Activated naive CD8-positive, alpha-beta T cell (primary cell): ENCODE data around the gene LCT.
A peak's percentile ranks its signal among the peaks of the same experiment; 100 is the strongest.

Experiments used
- H3K27ac Mint-ChIP-seq: one replicate; pipeline ENCODE4 v1.8.0; 2021; ENCODE audit warnings: mixed read lengths
- H3K27me3 Mint-ChIP-seq: one replicate; pipeline ENCODE4 v1.8.0; 2021; ENCODE audit warnings: mixed read lengths
- H3K36me3 Mint-ChIP-seq: one replicate; pipeline ENCODE4 v1.8.0; 2021; ENCODE audit warnings: mixed read lengths
- H3K4me1 Mint-ChIP-seq: one replicate; pipeline ENCODE4 v1.8.0; 2021; ENCODE audit warnings: low read depth, mixed read lengths
- H3K4me3 Mint-ChIP-seq: one replicate; pipeline ENCODE4 v1.8.0; 2021; ENCODE audit warnings: mild to moderate bottlenecking, mixed read lengths
- H3K9me3 Mint-ChIP-seq: one replicate; pipeline ENCODE4 v1.8.0; 2021; ENCODE audit warnings: low read depth, mixed read lengths

LCT gene

DNA sequence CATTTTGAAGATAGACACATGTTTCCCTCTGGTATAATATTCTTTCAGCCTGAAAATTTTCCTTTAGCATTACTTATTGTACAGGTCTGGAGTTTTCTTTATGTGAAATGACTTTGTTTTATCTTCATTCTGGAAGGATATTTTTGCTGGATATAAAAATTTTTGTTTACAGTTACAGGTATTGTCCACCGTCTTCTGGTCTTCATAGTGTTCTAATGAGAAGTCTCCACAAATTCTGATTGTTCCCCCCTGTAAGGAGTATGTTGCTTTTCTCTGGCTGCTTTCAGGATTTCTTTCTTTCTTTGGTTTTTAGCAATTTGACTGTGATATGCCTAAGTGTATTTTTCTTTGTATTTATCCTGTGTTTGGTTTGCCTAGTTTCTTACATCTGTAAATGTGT is 80.3 kb downstream of the LCT start:
- H3K4me1 Mint-ChIP-seq, result peaks cover 2% of the 10 kb centered on the region
- H3K27me3 Mint-ChIP-seq, result no peaks in the 10 kb centered on the region
- no peak overlapping the region for H3K4me3 Mint-ChIP-seq
- peaks cover 6% of the 10 kb centered on the region for H3K9me3 Mint-ChIP-seq
- no peak overlapping the region for H3K27ac Mint-ChIP-seq
- peaks cover 24% of the 10 kb centered on the region for H3K36me3 Mint-ChIP-seq

DNA sequence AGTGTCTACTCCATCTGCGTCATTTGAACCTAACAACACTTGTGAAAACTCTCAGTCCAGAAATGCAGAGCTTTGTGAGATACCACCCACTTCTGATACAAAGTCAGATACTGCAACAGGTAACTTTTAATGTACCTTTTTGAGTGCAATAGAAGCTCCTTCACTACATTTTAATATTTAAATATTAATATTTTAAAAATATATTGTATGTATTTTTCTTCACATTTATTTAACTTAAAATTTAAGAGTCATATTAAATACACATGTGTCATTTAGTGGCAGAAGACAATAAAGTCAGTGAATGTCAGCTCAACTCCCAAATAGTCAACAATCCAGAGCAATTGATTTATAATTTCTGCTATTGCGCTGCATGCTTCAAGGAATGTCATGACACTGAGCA is 81.4 kb downstream of the LCT start:
- peaks cover 6% of the 10 kb centered on the region for H3K9me3 Mint-ChIP-seq
- H3K27me3 Mint-ChIP-seq, result no peaks in the 10 kb centered on the region
- no peak overlapping the region for H3K4me3 Mint-ChIP-seq
- peaks cover 2% of the 10 kb centered on the region for H3K4me1 Mint-ChIP-seq
- H3K27ac Mint-ChIP-seq, result no peak overlapping the region
- H3K36me3 Mint-ChIP-seq, result peaks cover 24% of the 10 kb centered on the region

DNA sequence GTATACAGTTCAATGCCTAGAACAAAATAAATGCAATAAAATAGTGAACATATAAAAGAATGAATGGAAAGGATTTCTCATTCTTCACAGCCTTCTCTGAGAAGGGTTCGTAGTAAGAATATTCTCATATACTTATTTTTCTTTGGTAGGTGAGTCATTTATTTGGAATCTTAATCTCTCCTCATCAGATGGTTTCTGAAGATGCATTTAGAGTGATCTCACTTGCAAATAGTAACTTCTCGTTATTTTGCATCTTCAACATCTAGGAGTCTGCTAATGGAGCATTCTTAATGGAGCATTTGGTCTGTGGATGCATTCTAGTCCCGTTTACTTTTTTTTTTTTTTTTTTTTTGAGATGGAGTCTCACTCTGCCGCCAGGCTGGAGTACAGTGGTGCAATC is 91.4 kb downstream of the LCT start:
- Mint-ChIP-seq H3K9me3 (peaks cover 4% of the 10 kb centered on the region), H3K36me3 (peaks cover 11% of the 10 kb centered on the region), H3K27ac (no peak overlapping the region), H3K27me3 (no peaks in the 10 kb centered on the region), H3K4me3 (peak overlapping the region; percentile 76), H3K4me1 (peaks cover 52% of the 10 kb centered on the region)

DNA sequence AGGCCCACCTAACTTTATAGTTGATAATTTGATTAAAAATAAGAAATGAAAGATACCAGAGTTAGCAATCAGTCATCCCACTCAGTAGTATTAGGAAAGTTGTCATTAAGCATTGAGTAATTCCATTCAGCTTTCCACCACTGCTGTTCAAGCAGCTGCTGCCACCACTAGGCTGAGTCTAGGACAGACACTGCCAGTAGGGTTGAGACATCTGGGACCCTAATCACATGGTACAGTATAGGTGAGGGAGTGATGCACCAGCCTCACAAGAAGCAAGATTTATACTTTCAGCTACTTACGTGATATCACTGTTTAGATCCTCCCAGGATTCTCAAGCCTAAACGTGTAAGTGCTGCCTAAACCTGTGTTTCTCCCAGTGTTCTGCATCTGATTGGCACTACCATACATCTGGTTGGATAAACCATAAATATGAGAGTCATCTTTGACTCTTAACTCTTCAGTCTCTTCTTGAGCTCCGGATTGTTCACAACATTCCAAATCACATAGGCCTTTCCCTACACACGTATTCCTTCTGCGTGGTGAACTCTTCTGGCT is 92.1 kb downstream of the LCT start:
- peak overlapping the region; percentile 76 for H3K4me3 Mint-ChIP-seq
- peaks cover 11% of the 10 kb centered on the region for H3K36me3 Mint-ChIP-seq
- H3K27ac Mint-ChIP-seq, result peak overlapping the region; percentile 83
- peaks cover 4% of the 10 kb centered on the region for H3K9me3 Mint-ChIP-seq
- no peaks in the 10 kb centered on the region for H3K27me3 Mint-ChIP-seq
- peaks cover 51% of the 10 kb centered on the region for H3K4me1 Mint-ChIP-seq

DNA sequence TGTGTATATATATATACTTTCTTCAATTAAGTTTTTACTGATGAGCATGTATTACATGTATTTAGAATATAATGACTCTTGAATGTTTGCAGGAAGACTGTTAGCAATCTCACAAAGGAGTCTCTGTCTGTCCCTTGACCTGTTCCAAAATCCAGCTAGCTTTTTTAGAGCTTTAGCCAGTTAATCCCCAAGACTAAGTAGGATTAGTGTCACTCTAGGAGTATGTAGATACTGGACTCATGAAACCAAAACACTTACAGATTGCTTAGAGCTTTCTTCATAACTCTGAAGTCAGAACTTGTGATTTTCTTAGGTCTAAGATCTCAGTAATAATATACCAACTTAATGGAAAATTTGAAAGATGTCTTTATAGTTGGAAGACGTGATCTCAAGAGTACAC is 93.1 kb downstream of the LCT start:
- H3K27ac Mint-ChIP-seq, result peak overlapping the region; percentile 83
- H3K4me3 Mint-ChIP-seq, result peak overlapping the region; percentile 76
- no peaks in the 10 kb centered on the region for H3K27me3 Mint-ChIP-seq
- peaks cover 8% of the 10 kb centered on the region for H3K36me3 Mint-ChIP-seq
- peaks cover 46% of the 10 kb centered on the region for H3K4me1 Mint-ChIP-seq
- peaks cover 4% of the 10 kb centered on the region for H3K9me3 Mint-ChIP-seq

GRCh38 chr2:135742325-135742757 is 94.6 kb downstream of the LCT start:
- peaks cover 4% of the 10 kb centered on the region for H3K9me3 Mint-ChIP-seq
- peaks cover 40% of the 10 kb centered on the region for H3K4me1 Mint-ChIP-seq
- H3K27ac Mint-ChIP-seq, result peak overlapping the region; percentile 98
- no peaks in the 10 kb centered on the region for H3K27me3 Mint-ChIP-seq
- peaks cover 6% of the 10 kb centered on the region for H3K36me3 Mint-ChIP-seq
- peak overlapping the region; percentile 95 for H3K4me3 Mint-ChIP-seq

DNA sequence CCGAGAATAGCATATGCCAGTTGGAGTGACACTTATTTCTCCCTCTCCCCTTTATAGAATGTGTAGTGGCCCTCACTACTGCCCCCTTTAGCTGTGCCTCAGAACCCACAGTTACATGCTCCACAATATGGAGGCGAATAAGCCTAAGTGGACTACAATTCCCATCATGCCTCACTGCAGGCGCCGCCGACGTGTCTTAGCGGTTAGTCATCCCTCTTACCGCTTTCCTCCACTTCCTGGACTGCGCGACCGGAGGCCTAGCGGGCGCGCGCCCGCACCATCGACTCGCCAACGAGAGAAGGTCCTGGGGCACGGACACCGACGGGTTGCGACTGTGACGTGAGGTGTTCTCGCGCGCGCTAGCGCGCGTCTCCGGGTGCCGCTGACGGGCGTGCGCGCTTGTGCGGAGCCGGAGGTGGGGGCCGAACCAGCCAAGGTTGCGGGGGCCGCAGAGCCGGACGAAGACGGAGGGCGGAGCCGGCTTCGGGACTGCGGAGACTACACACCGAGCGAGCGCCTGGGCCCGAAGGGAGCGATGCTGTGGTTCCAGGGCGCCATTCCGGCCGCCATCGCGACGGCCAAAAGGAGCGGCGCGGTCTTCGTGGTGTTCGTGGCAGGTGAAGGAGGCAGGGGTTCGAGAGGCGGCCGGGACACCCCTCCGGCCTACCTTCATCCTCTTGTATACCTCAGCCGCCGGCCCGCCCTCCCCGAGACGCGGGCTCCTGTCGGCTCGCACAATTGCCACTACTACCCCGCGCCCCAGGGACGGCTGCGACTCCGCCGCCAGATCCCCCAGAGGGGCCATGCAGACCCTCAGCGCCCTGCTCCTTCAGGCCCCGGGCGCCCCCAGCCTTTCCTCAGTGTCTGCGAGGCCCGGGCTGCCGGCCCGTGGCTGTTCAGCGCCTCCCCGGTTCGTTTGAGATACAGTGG is 95.3 kb downstream of the LCT start, which contains the start of gene UBXN4:
Gene UBXN4, plus strand, starts transcription at position 461 of the 930 bp plus-strand sequence. Its CDS starts 75 bp downstream, at position 536.
- Mint-ChIP-seq H3K27ac (peak within 1 kb of the TSS; percentile 98), H3K9me3 (peaks cover 4% of the 10 kb centered on the region), H3K27me3 (no peaks in the 10 kb centered on the region), H3K4me3 (peak within 1 kb of the TSS; percentile 95), H3K4me1 (peaks cover 36% of the 10 kb centered on the region), H3K36me3 (peaks cover 6% of the 10 kb centered on the region)

GRCh38 chr2:135741043-135741394 is 96.0 kb downstream of the LCT start:
- Mint-ChIP-seq H3K4me3 (peak overlapping the region; percentile 95), H3K27me3 (no peaks in the 10 kb centered on the region), H3K4me1 (peaks cover 29% of the 10 kb centered on the region), H3K27ac (peak overlapping the region; percentile 75), H3K9me3 (peaks cover 4% of the 10 kb centered on the region), H3K36me3 (peaks cover 2% of the 10 kb centered on the region)

DNA sequence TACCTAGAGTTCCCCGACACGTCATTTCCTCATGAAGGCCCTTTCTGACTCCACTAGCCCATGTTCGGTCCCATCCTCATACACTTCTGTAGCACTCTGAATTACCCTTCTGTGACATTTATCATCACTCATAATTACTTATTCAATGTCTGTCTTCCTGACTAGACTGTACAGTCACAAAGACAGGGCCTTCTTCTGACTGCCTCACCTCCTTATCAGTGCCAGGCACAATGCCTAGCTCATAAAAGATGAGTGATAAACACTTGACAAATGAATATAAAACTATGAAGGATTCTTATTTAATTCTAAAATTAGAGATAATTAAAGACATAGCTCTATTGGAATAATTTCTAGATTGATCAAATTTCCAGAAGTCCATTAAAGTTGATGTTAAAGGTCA is 96.8 kb downstream of the LCT start:
- H3K36me3 Mint-ChIP-seq, result peaks cover 2% of the 10 kb centered on the region
- H3K27ac Mint-ChIP-seq, result no peak overlapping the region

More for the DNA sequence above, 96.8 kb downstream of the LCT start:
- Mint-ChIP-seq H3K27me3 (no peaks in the 10 kb centered on the region), H3K4me3 (no peak overlapping the region), H3K9me3 (peaks cover 4% of the 10 kb centered on the region), H3K4me1 (peaks cover 24% of the 10 kb centered on the region)
